NCI-H2029 treated with DMSO at 0.1 percent for 48 hours (cell line): ENCODE results near the gene CNOT4.
"Not testable (repeated sequence)": the region's sequence is repeated elsewhere in the genome, so short reads cannot be mapped to it uniquely, and the experiment has no call there.

ENCODE experiments used
- DNase-seq: peaks from one replicate; lab custom pipeline; 2025; lab: John Stamatoyannopoulos, UW

The CNOT4 gene

GRCh38 chr7:135364206-135364605, 145.7 kb downstream of the CNOT4 start:
- DNase-seq = no peak

GRCh38 chr7:135362871-135363270, 147.0 kb downstream of the CNOT4 start:
- no peak for DNase-seq

- no peak for DNase-seq
These were observed 148.1 kb downstream of the CNOT4 start for GRCh38 chr7:135361788-135362187.

GRCh38 chr7:135359615-135360014, 150.3 kb downstream of the CNOT4 start:
- no peak for DNase-seq

GRCh38 chr7:135355377-135356048, 154.4 kb downstream of the CNOT4 start:
- DNase-seq = no peak

GRCh38 chr7:135353832-135354231, 156.1 kb downstream of the CNOT4 start:
- DNase-seq = no peak

- no peak for DNase-seq
These were observed 157.6 kb downstream of the CNOT4 start for GRCh38 chr7:135352285-135352684.

- not testable (repeated sequence) for DNase-seq
These were observed 158.8 kb downstream of the CNOT4 start for GRCh38 chr7:135351070-135351469.

- DNase-seq = no peak
These were observed 160.2 kb downstream of the CNOT4 start for GRCh38 chr7:135349746-135350145.

- DNase-seq = no peak
These were observed 161.4 kb downstream of the CNOT4 start for GRCh38 chr7:135348493-135348892.

- no peak for DNase-seq
These were observed 166.5 kb downstream of the CNOT4 start for GRCh38 chr7:135343361-135343760.

- DNase-seq = peak; percentile 49
These were observed 167.0 kb downstream of the CNOT4 start for GRCh38 chr7:135342887-135343286.

GRCh38 chr7:135341049-135341448, 168.9 kb downstream of the CNOT4 start:
- no peak for DNase-seq

GRCh38 chr7:135337977-135338550, 171.8 kb downstream of the CNOT4 start:
- no peak for DNase-seq

- no peak for DNase-seq
These were observed 172.4 kb downstream of the CNOT4 start for GRCh38 chr7:135337506-135337905.

GRCh38 chr7:135335628-135336139, 174.2 kb downstream of the CNOT4 start:
- peak; percentile 68 for DNase-seq

- DNase-seq = peak; percentile 44
These were observed 174.9 kb downstream of the CNOT4 start for GRCh38 chr7:135334830-135335543.

- DNase-seq = no peak
These were observed 176.0 kb downstream of the CNOT4 start for GRCh38 chr7:135333946-135334345.

- no peak for DNase-seq
These were observed 176.7 kb downstream of the CNOT4 start for GRCh38 chr7:135333200-135333599.

GRCh38 chr7:135330088-135330487, 179.8 kb downstream of the CNOT4 start:
- DNase-seq = no peak

- DNase-seq = no peak
These were observed 181.4 kb downstream of the CNOT4 start for GRCh38 chr7:135328526-135328925.

- no peak for DNase-seq
These were observed 181.8 kb downstream of the CNOT4 start for GRCh38 chr7:135328053-135328452.

- no peak for DNase-seq
These were observed 182.4 kb downstream of the CNOT4 start for GRCh38 chr7:135327458-135327857.
